Motor neuron (in vitro differentiated cells): ENCODE measurements around the gene BHMT2. TPM values are rescaled to one million over a fixed set of nuclear protein-coding genes. Genes with fewer than 3 reads are reported as not detected.
A peak's percentile ranks its signal among the peaks of the same experiment; 100 is the strongest.

Experiments
- ATAC-seq, 8 experiments: fragments of 200-7000 bp; cut with Tn5 transposase; replicated peaks in 6 of 8; 2 replicates each; pipeline ENCODE4 v1.8.0; 2021; ENCODE audit warnings: mild to moderate bottlenecking in 8 of 8, moderate library complexity in 8 of 8
- H3K27ac ChIP-seq, 2 donors: fragments of 250-450 bp; sonication (Bioruptor Pico); 2 replicates each; pipeline ENCODE4 v1.9.0; 2021; ENCODE audit warnings: antibody characterized with exemption in 2 of 2, mild to moderate bottlenecking in 2 of 2, moderate library complexity in 1 of 2
- H3K4me1 ChIP-seq, 2 donors: fragments of 250-450 bp; sonication (Bioruptor Pico); replicated peaks in 1 of 2; 2 replicates each; pipeline ENCODE4 v1.6.1; 2021; ENCODE audit warnings: antibody characterized with exemption in 2 of 2, mild to moderate bottlenecking in 2 of 2, moderate library complexity in 1 of 2
- H3K4me3 ChIP-seq, 5 donors: fragments of 250-450 bp; sonication (Bioruptor Pico); 2 replicates each; pipeline ENCODE4 v1.9.0; 2021; ENCODE audit warnings: antibody characterized with exemption in 5 of 5, mild to moderate bottlenecking in 5 of 5, moderate library complexity in 4 of 5
- WGBS, 10 experiments: fragments of 450-650 bp; shearing (Covaris generic); methylation state at CpG; one replicate each; pipeline ENCODE4 v1.0.0; 2022; 5-methylcytosine and 5-hydroxymethylcytosine counted together
- in situ Hi-C, 9 experiments: fragments of 400-800 bp; cut with MboI; loops; one replicate each; pipeline ENCODE4 v1.15.0; 2021; ENCODE audit warnings: low sequenced_read_pairs in 9 of 9, low pct_unique_long_range_greater_than_20kb in 2 of 9; ENCODE audit not compliant: unreplicated experiment in 9 of 9
- total RNA-seq, 8 experiments: library from RNA; unstranded; fragments of 300-600 nt; gene quantifications; 2 replicates each; pipeline versions ENCODE4 v1.2.3 to v1.2.4, GENCODE V29; 2022

BHMT2 gene
- total RNA-seq, 8 experiments from 2014 or later: 0.21 to 19.8 (median 0.64) TPM; not detected in 1

DNA sequence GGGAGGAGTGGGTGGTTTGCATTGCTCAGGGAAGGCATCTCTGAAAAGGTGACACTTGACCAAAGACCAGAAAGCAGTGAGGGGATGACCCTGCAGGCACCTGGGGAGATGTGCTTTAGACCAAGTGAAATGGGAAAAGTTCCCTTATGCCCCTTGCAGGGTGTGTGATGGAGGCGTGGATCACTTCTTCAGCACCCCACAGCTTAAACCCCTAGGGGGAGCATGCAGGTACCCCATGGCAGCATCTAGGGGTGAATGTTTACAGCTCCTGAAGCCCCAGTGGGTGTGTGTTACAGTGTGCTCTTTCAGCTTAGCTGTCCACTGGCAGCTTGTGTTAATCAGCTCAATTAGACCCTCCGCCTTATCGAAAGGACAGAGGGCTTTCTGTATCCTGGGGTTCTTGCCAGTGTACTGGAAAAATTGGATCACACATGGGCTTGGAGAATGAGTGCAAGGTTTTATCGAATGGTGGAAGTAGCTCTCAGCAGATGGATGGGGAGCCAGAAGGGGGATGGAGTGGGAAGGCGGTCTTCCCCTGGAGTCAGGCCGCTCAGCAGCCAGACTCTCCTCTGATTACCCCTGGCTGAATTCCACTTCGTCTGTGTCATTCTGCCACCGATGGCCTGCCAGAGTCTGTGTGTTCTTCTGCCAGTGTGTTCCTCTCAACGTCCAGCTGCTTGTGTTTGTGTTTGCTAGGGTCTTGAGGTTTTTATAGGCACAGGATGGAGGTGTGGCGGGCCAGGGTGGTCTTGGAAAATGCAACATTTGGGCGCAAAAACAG lies 6.3 kb downstream of the BHMT2 start:
- Histone ChIP-seq H3K27ac (no peak overlapping the region), H3K4me3 (no peak overlapping the region), H3K4me1 (no peaks in the 10 kb centered on the region)
- WGBS, 10 experiments: 14 to 92% (median 68%) methylated on average over 2 to 6 of the region's 11 CpGs; no CpG with 5 or more reads in 2 of the 10 experiments
- in situ Hi-C loops: no loop called here
- ATAC-seq: no peak

DNA sequence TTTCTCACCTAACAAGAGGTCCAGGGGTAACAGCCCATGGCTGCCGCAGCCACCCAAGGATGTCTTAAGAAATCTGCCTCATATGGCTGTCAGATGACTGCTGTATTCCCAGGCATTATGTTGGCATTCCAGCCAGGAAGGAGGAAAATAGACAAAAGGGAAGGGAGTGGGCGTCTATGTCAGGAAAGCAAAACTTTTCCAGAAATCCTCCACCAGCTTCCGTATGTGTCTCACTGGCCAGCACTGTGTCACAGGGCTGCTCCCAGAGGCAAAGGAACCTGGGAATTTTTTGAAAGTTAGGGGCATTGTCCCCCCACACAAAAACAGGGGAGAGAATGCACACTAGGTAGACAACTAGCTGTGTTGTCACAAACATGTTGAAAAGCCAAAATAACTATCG lies 7.3 kb downstream of the BHMT2 start:
- in situ Hi-C loops: no loop called here
- Histone ChIP-seq H3K27ac (no peak overlapping the region), H3K4me3 (no peak overlapping the region), H3K4me1 (no peaks in the 10 kb centered on the region)
- 14 to 100% (median 83%) methylated on average over 1 to 4 of the region's 4 CpGs; no CpG with 5 or more reads in 1 of the 10 experiments for WGBS, 10 experiments
- ATAC-seq: no peak

DNA sequence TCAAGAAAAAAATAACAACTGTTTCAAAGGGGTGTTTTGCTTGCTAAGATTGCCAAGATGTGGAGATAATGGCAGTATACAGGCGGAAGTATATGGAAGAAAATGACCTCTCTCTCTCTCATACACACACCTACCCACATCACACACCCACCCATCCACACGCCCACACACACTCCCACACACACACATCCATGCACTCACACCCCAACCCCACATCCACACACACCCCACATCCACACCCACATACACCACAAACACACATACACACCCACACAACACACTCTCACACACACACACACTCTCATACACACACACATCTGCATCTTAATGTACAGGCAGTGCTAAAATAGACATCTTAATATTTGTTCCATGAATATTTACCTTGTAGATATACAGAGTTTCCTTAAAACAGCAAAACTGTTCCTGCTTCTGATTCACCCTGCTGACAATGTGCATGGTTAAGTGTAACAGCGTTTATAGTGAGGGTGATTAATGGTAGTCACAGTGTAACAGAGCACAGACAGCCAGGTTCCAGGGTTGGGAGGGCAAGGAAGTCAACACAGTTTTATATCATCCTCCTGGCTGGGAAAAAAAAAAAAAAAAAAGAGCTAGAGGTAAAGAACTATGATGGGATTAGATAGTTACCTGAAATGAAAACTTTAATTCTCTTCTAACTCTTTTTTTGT lies 8.3 kb downstream of the BHMT2 start:
- peak in 2 of 8 experiments; percentile 28 to 32 for ATAC-seq
- 0 to 86% (median 42%) methylated on average over 1 to 2 of the region's 3 CpGs; no CpG with 5 or more reads in 4 of the 10 experiments for WGBS, 10 experiments
- in situ Hi-C loops: no loop called here
- Histone ChIP-seq H3K27ac (no peak overlapping the region), H3K4me1 (no peaks in the 10 kb centered on the region), H3K4me3 (no peak overlapping the region)

DNA sequence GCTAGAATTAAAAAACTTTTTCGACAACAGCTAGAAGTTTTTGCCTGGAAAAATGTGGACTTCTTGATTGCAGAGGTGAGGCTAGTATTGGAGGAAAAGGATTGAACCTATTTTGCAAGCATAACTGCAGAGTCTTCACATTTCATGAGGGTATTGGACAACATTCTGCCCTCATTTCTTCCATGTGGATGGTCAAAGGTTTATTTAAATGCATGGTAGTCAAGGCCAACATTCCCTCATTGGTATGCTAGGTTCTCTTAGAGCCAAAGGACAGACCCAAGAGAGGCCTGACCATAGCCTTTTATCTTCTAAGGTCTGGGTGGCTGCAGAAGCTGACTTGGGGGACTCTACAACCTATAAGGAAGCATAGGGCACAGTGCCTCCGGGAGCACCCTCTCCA lies 11.2 kb downstream of the BHMT2 start:
- Histone ChIP-seq H3K27ac (no peak overlapping the region), H3K4me1 (no peaks in the 10 kb centered on the region), H3K4me3 (no peak overlapping the region)
- ATAC-seq: no peak
- in situ Hi-C loops: no loop called here
- 0 to 80% (median 62%) methylated on average over 1 to 2 of the region's 2 CpGs; no CpG with 5 or more reads in 3 of the 10 experiments for WGBS, 10 experiments

DNA sequence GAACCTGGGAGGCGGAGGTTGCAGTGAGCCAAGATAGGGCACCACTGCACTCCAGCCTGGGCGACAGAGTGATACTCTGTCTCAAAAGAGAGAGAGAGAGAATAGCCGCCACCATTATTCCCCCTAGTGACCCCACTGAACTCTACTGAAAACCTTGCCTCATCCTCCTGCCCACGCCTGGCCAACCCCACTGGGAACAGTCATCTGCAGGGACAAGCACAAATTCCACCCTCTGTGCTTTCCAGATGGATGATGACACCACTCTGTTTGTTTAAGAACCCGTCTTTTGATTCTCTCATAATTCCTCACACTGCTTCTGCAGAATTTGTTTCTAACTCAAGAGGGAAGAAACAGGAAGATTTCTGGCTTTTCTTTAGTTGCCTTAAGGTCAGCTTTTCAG lies 12.2 kb downstream of the BHMT2 start:
- no peaks in the 10 kb centered on the region for H3K4me1 ChIP-seq
- 43 to 100% (median 70%) methylated on average over 1 to 4 of the region's 5 CpGs; no CpG with 5 or more reads in 1 of the 10 experiments for WGBS, 10 experiments
- no peak overlapping the region for H3K27ac ChIP-seq
- H3K4me3 ChIP-seq: no peak overlapping the region
- ATAC-seq: no peak
- in situ Hi-C loops: no loop called here

DNA sequence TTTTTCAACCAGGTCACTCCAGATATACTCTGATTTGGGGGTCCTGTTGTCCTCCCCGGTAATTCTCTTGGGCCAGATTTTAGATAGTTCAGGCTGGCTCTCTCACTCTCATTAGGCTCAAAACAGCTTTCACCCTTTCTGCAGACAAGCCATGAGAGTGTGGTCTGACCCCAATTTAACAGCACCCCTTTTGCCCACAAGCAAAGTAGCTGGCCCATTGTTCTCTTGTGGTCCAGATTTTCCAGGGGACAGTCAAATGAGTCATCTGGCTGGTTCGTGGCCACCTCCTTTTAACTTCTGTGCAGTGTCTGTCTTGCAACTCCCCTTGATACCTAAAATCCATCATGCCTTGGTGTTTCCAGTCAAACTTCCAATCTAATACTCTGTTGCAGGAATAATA lies 16.5 kb downstream of the BHMT2 start:
- no peak overlapping the region for H3K4me3 ChIP-seq
- WGBS, 10 experiments: 70 to 100% (median 100%) methylated on average over 1 to 2 of the region's 2 CpGs; no CpG with 5 or more reads in 5 of the 10 experiments
- no peak overlapping the region for H3K27ac ChIP-seq
- no peak for ATAC-seq
- no peaks in the 10 kb centered on the region for H3K4me1 ChIP-seq
- in situ Hi-C loops: no loop called here

DNA sequence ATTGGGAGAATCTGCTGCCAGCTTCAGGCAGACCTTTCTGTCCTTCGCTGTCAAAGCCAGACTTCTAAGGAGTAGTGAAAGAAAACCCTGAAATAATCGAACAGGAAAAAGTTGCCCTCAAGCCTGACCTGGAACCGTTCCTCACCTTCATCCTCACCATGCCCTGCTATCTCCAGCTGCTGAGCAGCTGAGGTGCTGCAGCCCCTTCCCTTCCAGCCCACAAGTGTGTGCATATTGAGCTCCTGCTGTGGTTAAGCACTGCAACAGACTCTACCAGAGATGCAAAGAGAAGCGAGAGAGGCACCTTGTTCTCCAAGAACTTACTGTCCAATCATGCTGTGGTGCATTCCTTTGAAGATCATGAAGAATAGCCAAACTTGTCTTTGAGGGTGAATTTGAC lies 18.9 kb downstream of the BHMT2 start:
- no peaks in the 10 kb centered on the region for H3K4me1 ChIP-seq
- no peak overlapping the region for H3K27ac ChIP-seq
- in situ Hi-C loops: no loop called here
- ATAC-seq: no peak
- 40 to 88% (median 75%) methylated on average over 1 to 4 of the region's 4 CpGs; no CpG with 5 or more reads in 4 of the 10 experiments for WGBS, 10 experiments
- H3K4me3 ChIP-seq: no peak overlapping the region

DNA sequence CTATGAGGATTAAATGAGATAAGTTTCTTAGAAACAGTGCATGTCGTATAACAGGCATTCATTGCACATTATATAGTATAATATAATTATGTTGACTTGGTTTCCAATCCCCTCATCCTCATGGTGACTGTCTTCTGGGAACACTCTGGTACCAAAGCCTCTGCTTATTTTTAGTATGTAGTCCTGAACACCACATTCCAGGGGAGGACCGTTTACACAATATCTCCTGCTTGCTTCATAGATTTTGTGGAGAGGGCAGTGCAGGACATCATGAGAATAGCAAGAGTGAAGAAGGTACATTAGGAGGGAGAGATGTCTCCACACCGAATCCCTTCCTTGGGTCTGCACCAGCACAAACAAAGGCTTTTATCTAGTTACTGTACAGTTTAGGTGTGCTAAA lies 21.5 kb downstream of the BHMT2 start:
- ATAC-seq: no peak
- WGBS, 10 experiments: 50 to 90% (median 69%) methylated on average over 1 to 3 of the region's 3 CpGs; no CpG with 5 or more reads in 3 of the 10 experiments
- in situ Hi-C loops: no loop called here
- no peak overlapping the region for H3K4me3 ChIP-seq
- H3K4me1 ChIP-seq: no peaks in the 10 kb centered on the region
- H3K27ac ChIP-seq: no peak overlapping the region

DNA sequence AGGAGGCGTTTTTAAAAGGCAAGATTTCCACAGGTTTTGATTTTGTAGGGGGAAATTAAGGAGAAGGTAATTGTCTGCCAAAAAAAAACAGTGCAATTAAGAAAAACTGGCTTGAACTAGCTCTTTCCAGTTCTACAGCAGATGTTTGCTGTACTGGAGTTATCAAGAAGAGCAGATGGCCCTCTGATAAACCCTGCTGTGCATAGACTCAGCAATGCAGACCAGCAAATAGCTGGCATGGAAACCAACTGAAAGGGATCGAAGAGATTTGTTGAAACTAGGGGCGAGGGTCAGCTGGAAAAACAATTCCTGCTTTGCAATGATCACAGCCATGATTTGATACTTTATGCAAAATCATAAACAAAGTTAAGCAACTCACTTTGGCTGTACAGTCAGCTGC lies 24.2 kb downstream of the BHMT2 start:
- Histone ChIP-seq H3K4me1 (no peaks in the 10 kb centered on the region), H3K4me3 (no peak overlapping the region), H3K27ac (no peak overlapping the region)
- peak in 2 of 8 experiments; percentile 24 to 66 for ATAC-seq
- in situ Hi-C loops: no loop called here
- 0 to 100% (median 46%) methylated on average over 1 to 3 of the region's 3 CpGs for WGBS, 10 experiments

DNA sequence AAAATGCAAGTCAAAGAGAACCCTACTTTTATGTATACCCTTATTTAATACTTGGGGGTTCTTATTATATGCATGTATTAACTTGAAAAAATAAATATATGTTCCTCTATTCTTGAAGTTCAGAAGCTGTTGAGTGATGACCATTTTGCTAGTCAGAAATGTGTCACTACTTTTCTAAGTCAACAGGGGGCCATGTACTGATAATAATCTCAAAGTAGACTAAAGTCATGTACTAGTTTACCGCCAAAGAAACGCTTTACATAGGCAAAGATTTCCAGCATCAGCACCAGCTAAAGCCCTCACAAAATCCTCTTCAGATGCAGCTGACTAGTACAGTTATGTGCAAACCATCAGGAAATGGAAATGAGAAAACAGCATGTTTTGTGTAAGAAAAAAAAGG lies 36.3 kb downstream of the BHMT2 start:
- H3K4me1 ChIP-seq: no peaks in the 10 kb centered on the region
- 75 to 100% (median 100%) methylated on average over 2 of the region's 2 CpGs; no CpG with 5 or more reads in 3 of the 10 experiments for whole genome bisulfite sequencing, 10 experiments
- H3K4me3 ChIP-seq: no peak overlapping the region
- ATAC-seq: no peak
- H3K27ac ChIP-seq: no peak overlapping the region
- in situ Hi-C loops: no loop called here

DNA sequence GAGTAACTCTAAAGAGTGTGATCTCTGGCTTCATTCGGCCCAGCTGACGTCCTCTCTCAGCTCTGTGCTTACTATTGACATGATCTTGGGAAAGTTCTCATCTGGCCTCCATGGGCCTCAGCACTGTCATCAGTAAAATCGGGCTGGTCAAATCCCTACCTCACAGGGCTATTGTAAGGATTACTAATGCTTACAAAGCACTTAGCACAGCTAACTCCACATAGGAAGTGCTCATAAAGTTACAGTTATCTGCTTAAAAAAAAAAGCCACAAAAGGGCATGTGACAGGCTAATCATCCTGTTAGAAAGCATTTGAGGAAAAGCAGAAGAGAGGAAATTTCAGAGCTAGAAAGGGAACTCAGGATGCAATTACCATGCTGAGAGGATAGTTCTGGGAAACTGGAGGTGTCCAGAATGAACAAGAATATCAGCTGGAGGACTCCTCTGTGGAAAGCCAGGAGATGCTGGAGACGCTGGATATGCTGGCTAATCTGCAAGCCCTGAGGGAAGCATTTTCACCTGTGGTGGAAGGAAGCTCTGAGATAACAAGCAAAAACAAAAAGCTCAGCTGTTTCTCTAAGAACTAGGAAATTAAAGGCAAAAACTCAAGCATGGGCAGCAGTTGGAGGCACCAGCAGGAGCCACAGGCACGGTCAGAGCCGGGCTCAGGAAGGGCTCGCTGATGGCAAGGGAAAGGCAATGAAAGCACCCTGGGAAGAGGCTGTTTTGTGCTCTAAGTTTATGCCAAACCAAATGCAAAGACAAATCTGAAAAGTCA lies 37.6 kb downstream of the BHMT2 start:
- Histone ChIP-seq H3K4me3 (no peak overlapping the region), H3K27ac (no peak overlapping the region), H3K4me1 (no peaks in the 10 kb centered on the region)
- in situ Hi-C loops: no loop called here
- WGBS, 10 experiments: 66 to 90% (median 81%) methylated on average over 1 to 6 of the region's 7 CpGs; no CpG with 5 or more reads in 2 of the 10 experiments
- ATAC-seq: no peak

DNA sequence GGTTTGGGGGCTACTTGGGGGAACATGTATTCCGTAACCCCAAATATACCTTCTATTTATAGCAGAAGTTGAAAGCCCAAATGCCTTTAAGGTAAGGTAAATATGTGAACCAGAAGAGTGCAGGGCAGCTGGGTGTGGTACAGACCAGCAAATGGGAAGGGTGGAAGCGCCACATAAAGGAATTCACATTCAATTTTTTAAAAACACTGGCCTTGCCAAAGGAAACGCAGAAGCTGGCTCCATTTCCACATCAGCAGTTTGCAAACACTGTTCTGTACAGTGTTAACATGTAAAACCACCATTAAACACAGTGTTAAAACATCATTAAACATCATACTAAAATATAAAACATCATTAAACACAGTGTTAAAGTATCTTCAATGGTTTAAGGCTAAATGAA lies 38.5 kb downstream of the BHMT2 start:
- peak in 3 of 8 experiments; percentile 32 to 72 (median 56) for ATAC-seq
- 0 to 100% (median 81%) methylated on average over 1 to 3 of the region's 3 CpGs for WGBS, 10 experiments
- H3K4me1 ChIP-seq: no peaks in the 10 kb centered on the region
- H3K4me3 ChIP-seq: no peak overlapping the region
- in situ Hi-C loops: no loop called here
- H3K27ac ChIP-seq: no peak overlapping the region

DNA sequence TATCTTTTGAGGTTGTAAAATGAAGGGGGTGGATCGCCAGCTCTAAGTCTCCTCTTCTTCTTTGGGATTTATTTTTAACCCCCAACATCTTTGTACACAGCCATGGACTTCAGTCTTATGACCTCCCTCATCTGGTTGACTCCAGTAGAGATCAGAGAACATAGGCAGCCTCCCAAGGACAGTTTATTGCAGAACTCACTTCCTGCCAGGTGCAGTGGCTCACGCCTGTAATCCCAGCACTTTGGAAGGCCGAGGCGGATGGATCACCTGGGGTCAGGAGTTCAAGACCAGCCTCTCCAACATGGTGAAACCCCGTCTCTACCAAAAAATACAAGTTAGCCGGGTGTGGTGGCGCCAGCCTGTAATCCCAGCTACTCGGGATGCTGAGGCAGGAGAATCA lies 39.2 kb downstream of the BHMT2 start:
- Histone ChIP-seq H3K4me1 (no peaks in the 10 kb centered on the region), H3K27ac (no peak overlapping the region), H3K4me3 (no peak overlapping the region)
- ATAC-seq: no peak
- 67 to 94% (median 78%) methylated on average over 1 to 7 of the region's 8 CpGs; no CpG with 5 or more reads in 5 of the 10 experiments for WGBS, 10 experiments
- in situ Hi-C loops: no loop called here
